Measurements from ENCODE around the gene MYLK4. TPM values are rescaled to one million over a fixed set of nuclear protein-coding genes. Genes with fewer than 3 reads are reported as not detected.

Gene MYLK4
- total RNA-seq, 4 donors from 2014 or later = 0.49 to 1.9 (median 1.0) TPM

DNA sequence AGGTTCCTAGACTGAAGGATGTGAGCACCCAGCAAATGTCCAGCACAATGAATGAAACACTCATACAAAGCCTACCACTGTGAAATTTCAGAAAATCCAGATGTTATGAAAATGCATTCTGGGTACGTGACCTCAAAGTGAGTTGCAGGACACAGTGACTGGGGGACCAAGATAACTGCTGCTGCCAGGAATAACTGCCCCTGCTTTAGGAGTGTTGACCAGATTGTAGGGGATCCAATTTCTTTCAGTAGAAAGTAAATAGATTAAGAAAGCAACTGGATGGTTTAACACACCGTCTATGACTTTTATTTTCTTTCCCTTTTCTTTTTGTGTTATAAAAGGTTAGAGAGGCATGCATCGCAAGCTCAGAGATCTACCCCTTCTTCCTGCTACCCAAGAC lies 29.5 kb downstream of the MYLK4 start:
- Histone ChIP-seq H3K36me3 (peaks cover 0 to 4% (median 0%) of the 10 kb centered on the region in 3 donors), H3K4me1 (no peaks in the 10 kb centered on the region), H3K27ac (no peak overlapping the region), H3K27me3 (no peaks in the 10 kb centered on the region), H3K4me3 (no peak overlapping the region), H3K9me3 (no peaks in the 10 kb centered on the region)
- TF ChIP-seq POLR2A (IDR thresholded peaks at IDR 0.05) = no peak
- TF ChIP-seq, protein P1, sequence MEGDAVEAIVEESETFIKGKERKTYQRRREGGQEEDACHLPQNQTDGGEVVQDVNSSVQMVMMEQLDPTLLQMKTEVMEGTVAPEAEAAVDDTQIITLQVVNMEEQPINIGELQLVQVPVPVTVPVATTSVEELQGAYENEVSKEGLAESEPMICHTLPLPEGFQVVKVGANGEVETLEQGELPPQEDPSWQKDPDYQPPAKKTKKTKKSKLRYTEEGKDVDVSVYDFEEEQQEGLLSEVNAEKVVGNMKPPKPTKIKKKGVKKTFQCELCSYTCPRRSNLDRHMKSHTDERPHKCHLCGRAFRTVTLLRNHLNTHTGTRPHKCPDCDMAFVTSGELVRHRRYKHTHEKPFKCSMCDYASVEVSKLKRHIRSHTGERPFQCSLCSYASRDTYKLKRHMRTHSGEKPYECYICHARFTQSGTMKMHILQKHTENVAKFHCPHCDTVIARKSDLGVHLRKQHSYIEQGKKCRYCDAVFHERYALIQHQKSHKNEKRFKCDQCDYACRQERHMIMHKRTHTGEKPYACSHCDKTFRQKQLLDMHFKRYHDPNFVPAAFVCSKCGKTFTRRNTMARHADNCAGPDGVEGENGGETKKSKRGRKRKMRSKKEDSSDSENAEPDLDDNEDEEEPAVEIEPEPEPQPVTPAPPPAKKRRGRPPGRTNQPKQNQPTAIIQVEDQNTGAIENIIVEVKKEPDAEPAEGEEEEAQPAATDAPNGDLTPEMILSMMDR (IDR thresholded peaks at IDR 0.05) = no peak
- no peak for DNase-seq
- intact Hi-C loops (cut with DNase I) = no loop called here
- 92% methylated on average over 3 of the region's 3 CpGs for WGBS, 2 donors

DNA sequence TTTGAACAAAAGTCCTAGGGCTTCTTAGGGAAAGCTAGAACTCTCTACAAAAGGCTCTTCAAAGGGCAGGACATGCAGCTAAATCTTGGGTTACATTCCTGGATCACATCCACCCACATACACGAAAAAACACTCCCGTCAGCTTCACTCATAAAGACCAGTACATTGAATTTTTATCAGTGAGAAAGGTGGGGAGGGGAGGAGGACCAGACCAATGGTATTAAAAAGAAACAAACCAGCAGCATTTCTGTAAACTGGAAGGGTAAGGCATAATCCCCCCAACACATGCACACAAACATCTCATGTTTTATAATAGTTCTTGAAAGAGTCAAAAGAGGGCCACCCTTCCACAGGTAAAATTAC lies 31.6 kb downstream of the MYLK4 start:
- no peaks in the 10 kb centered on the region for H3K9me3 ChIP-seq
- H3K27me3 ChIP-seq = no peaks in the 10 kb centered on the region
- no peak for TF ChIP-seq POLR2A (IDR thresholded peaks at IDR 0.05)
- TF ChIP-seq, protein P1 (IDR thresholded peaks at IDR 0.05) = no peak
- 54 to 83% methylated on average over 2 of the region's 2 CpGs for WGBS, 2 donors
- peaks cover 0 to 9% (median 0%) of the 10 kb centered on the region in 3 donors for H3K4me1 ChIP-seq
- intact Hi-C loops (cut with DNase I) = no loop called here
- no peak overlapping the region for H3K4me3 ChIP-seq
- H3K36me3 ChIP-seq = peaks cover 0 to 4% (median 0%) of the 10 kb centered on the region in 3 donors
- DNase-seq = no peak
- no peak overlapping the region for H3K27ac ChIP-seq

DNA sequence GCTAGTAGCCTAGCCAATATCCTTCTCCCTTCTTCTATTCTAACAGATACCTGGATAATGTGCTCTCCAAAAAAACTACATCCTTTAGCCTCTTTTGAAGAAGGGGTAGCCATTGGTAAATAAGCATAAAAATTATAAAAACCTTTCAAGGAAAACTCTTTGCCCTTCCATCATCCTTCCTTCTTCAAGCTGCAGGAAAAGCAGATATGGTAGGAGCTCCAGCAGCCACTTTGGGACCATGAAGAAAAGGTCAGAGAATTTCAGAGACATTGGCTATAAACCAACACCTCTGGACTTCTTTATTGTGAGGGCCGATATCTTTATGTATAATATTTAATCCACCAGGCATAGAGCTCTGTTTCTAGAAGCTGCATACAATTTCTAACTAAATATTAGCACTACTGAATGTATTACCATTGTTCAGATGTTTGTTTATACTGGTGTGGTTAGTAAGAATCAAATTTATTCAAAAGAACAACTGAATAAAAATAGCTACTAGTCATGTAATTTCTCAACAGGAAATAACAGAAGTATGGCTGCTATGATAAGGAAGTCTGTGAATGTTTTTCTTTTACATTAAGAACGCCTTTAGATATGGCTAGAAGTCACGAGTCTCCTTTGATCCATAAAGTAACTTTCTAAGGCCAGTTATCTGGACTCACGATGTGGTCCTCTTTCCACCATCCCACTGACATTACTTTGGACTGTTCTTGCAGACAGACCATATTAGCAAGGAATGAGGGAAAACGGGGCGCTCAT lies 32.2 kb downstream of the MYLK4 start:
- TF ChIP-seq, protein P1 (IDR thresholded peaks at IDR 0.05) = no peak
- no peak for TF ChIP-seq POLR2A (IDR thresholded peaks at IDR 0.05)
- DNase-seq = no peak
- Histone ChIP-seq H3K36me3 (peaks cover 0 to 4% (median 0%) of the 10 kb centered on the region in 3 donors), H3K4me3 (no peak overlapping the region), H3K27me3 (no peaks in the 10 kb centered on the region), H3K4me1 (peaks cover 0 to 14% (median 0%) of the 10 kb centered on the region in 3 donors), H3K27ac (no peak overlapping the region), H3K9me3 (no peaks in the 10 kb centered on the region)
- intact Hi-C loops (cut with DNase I) = no loop called here
- 54 to 67% methylated on average over 6 of the region's 6 CpGs for WGBS, 2 donors

DNA sequence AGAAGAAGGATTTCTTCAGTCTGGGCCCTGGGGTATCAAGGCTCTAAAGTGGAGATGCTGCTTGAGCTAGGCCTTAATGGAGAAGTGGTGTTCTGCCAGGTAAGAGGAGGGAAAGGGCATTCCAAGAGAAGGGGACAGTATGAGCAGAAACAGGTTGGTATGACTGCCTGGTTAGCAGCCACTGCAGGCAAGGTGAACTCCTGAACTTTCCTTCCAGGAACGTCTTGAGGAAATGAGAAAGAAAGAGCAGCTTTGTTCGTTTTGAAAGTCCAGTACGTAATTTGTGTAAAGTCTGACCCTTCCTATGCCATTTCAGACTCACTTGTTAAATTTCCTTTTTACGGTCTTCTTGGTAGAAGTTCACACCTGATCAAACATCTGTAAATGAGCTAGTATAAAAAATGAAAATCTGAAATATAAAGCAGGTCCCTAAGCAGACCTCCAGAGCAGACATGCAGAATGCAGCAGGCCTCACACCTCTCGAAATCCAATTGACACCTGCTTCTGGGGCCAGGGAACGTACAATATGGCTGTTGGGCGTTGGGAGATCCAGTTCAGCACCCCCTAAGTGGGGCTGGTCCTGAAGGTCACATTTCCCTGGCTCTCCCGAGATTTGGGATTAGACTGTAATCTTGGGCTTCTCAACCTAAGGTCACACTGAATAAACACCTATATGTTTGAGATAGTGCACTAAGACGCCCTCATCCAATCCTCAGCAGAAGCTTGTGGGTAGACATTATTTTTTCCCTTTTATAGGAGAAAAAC lies 33.6 kb downstream of the MYLK4 start:
- WGBS, 2 donors = 71 to 82% methylated on average over 9 of the region's 9 CpGs
- Histone ChIP-seq H3K27me3 (no peaks in the 10 kb centered on the region), H3K27ac (no peak overlapping the region), H3K4me1 (peaks cover 0 to 18% (median 0%) of the 10 kb centered on the region in 3 donors), H3K9me3 (no peaks in the 10 kb centered on the region), H3K36me3 (peaks cover 0 to 4% (median 0%) of the 10 kb centered on the region in 3 donors), H3K4me3 (no peak overlapping the region)
- no peak for DNase-seq
- TF ChIP-seq POLR2A (IDR thresholded peaks at IDR 0.05) = no peak
- TF ChIP-seq, protein P1 (IDR thresholded peaks at IDR 0.05) = no peak
- intact Hi-C loops (cut with DNase I) = no loop called here

DNA sequence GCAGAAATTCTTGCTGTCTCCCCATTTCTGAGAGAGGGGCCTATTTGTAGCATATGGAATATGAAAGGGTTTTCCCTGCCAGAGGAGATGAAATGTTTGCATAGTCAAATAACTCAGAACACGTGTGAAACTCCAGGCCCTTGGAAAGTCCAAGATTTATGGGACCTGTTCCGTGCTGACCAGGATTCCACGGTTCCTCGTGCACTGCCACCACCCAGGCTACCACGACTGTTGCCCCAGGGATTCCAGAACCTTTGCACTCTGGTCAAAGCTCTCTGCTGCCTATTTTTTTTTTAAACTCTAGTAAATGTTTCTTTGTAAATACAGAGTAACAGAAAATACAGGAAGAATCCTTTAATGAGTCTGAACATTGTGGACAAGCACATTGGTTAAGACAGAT lies 35.0 kb downstream of the MYLK4 start:
- DNase-seq = no peak
- peaks cover 0 to 18% (median 0%) of the 10 kb centered on the region in 3 donors for H3K4me1 ChIP-seq
- no peak overlapping the region for H3K4me3 ChIP-seq
- no peaks in the 10 kb centered on the region for H3K27me3 ChIP-seq
- no peaks in the 10 kb centered on the region for H3K36me3 ChIP-seq
- no peak for TF ChIP-seq POLR2A (IDR thresholded peaks at IDR 0.05)
- TF ChIP-seq, protein P1 (IDR thresholded peaks at IDR 0.05) = no peak
- no peak overlapping the region for H3K27ac ChIP-seq
- WGBS, 2 donors = 75 to 79% methylated on average over 5 of the region's 5 CpGs
- intact Hi-C loops (cut with DNase I) = no loop called here
- H3K9me3 ChIP-seq = peaks cover 0 to 9% (median 4%) of the 10 kb centered on the region in 3 donors

All from esophagus squamous epithelium (tissue), 5 donors.